GM23248 (cell line): Measurements from ENCODE around the gene DDOST. TPM values are rescaled to one million over a fixed set of nuclear protein-coding genes. Genes with fewer than 3 reads are reported as not detected.

Experiments
- DNase-seq: peaks from one replicate; pipeline ENCODE4 v3.0.0-alpha.2; 2015
- H2AFZ ChIP-seq: fragments of 200-600 bp; sonication (generic); 2 replicates; pipeline ENCODE4 v1.6.1; 2016; ENCODE audit warnings: antibody characterized with exemption
- H3F3A ChIP-seq: fragments of 200-600 bp; sonication (generic); 2 replicates; pipeline ENCODE4 v1.6.1; 2016; ENCODE audit warnings: mild to moderate bottlenecking, antibody characterized with exemption, mixed run types; ENCODE audit not compliant: insufficient read depth
- H3K27ac ChIP-seq: fragments of 200-600 bp; sonication (generic); 2 replicates; pipeline ENCODE4 v1.5.1; 2016; ENCODE audit warnings: mild to moderate bottlenecking
- H3K27me3 ChIP-seq: fragments of 200-600 bp; sonication (generic); replicated peaks from 2 replicates; pipeline ENCODE4 v1.6.1; 2016; ENCODE audit warnings: mild to moderate bottlenecking; ENCODE audit not compliant: insufficient read depth
- H3K36me3 ChIP-seq: fragments of 200-600 bp; sonication (generic); 2 replicates; pipeline ENCODE4 v1.6.1; 2016; ENCODE audit warnings: low read depth, mild to moderate bottlenecking
- H3K4me1 ChIP-seq: fragments of 200-600 bp; sonication (generic); 2 replicates; pipeline ENCODE4 v1.6.1; 2016; ENCODE audit warnings: mild to moderate bottlenecking; ENCODE audit not compliant: insufficient read depth
- H3K4me2 ChIP-seq: fragments of 200-600 bp; sonication (generic); one replicate; pipeline ENCODE4 v1.6.1; 2016; ENCODE audit warnings: mild to moderate bottlenecking; ENCODE audit not compliant: unreplicated experiment
- H3K4me3 ChIP-seq: fragments of 200-600 bp; sonication (generic); 2 replicates; pipeline ENCODE4 v1.5.1; 2016; ENCODE audit warnings: mild to moderate bottlenecking
- H3K79me2 ChIP-seq: fragments of 200-600 bp; sonication (generic); 2 replicates; pipeline ENCODE4 v1.6.1; 2016; ENCODE audit warnings: mild to moderate bottlenecking; ENCODE audit not compliant: insufficient read depth
- H3K9ac ChIP-seq: fragments of 200-600 bp; sonication (generic); 2 replicates; pipeline ENCODE4 v1.6.1; 2016; ENCODE audit warnings: mild to moderate bottlenecking
- H3K9me2 ChIP-seq: fragments of 200-600 bp; sonication (generic); 2 replicates; pipeline ENCODE4 v1.6.1; 2016; ENCODE audit warnings: mixed run types, mild to moderate bottlenecking, moderate library complexity; ENCODE audit not compliant: insufficient read depth
- H3K9me3 ChIP-seq: fragments of 200-600 bp; sonication (generic); one replicate; pipeline ENCODE4 v1.6.1; 2017; ENCODE audit warnings: low read depth
- H4K20me1 ChIP-seq: fragments of 200-600 bp; sonication (generic); 2 replicates; pipeline ENCODE4 v1.6.0; 2016; ENCODE audit not compliant: insufficient read depth
- EZH2 ChIP-seq: fragments of 200-600 bp; sonication (generic); IDR thresholded peaks from 2 replicates; pipeline ENCODE4 v1.6.1; 2018; ENCODE audit warnings: antibody characterized with exemption, mild to moderate bottlenecking; ENCODE audit not compliant: insufficient read depth, poor library complexity, severe bottlenecking
- EZH2phosphoT487 ChIP-seq: fragments of 200-600 bp; sonication (generic); IDR thresholded peaks from 2 replicates; pipeline ENCODE4 v1.6.1; 2018; ENCODE audit warnings: antibody characterized with exemption, moderate library complexity, mild to moderate bottlenecking, low read depth; ENCODE audit not compliant: insufficient read depth
- WGBS, 2 experiments: methylation state at CpG; one replicate each; pipeline ENCODE4 v1.1.6; 2015 to 2017; ENCODE audit warnings: low lambda C conversion rate in 2 of 2, low coverage in 1 of 2; ENCODE audit errors: missing lambda C conversion rate in 2 of 2; 5-methylcytosine and 5-hydroxymethylcytosine counted together
- in situ Hi-C: fragments of 300-500 bp; cut with MboI; formaldehyde crosslinking; loops from 2 replicates; pipeline ENCODE4 v1.15.0; 2020
- polyA plus RNA-seq: library from polyadenylated mRNA; unstranded; fragments of >200 nt; fragmentation: Nextera tagmentation; extraction: Ambion mirVana; gene quantifications from 2 replicates; pipeline ENCODE4 v1.2.1, GENCODE V29; 2016
- total RNA-seq: library from RNA; depleted of rRNA; stranded (reverse); fragments of >200 nt; shearing (Covaris generic); gene quantifications from 2 replicates; pipeline ENCODE4 v1.2.3, GENCODE V29; 2014

DDOST gene
- total and polyA plus RNA-seq, 2 experiments from 2014 or later, result 348 to 356 TPM

DNA sequence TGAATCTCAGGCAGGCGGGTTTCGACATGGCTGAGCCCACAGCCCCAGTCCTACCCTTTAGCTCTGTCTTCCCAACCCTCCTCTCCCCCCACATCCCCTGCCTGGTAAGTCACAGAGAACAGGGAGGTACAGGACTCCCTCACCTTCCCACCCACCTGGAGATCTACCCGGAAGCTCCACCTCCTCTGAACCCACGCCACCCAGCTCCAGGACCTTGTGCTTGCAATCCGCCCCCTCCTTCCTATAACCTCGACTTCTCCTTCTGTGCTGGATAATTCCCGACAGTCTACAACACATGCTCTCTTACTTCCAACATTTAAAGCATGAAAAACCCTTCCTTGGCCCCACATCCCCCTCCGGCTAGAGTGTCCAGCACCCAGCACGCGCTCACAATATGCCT lies 34.3 kb upstream of the DDOST start:
- H2AFZ ChIP-seq, result no peak overlapping the region
- H3K36me3 ChIP-seq, result no peaks in the 10 kb centered on the region
- in situ Hi-C loops, result loop anchor here (10.0 kb wide), 1 partner anchor 489 kb away; no protein-coding TSS in a partner anchor

GRCh38 chr1:20693623-20694022 lies 32.5 kb upstream of the DDOST start:
- Histone ChIP-seq H3K9me2 (no peaks in the 10 kb centered on the region), H3K79me2 (no peaks in the 10 kb centered on the region), H3K9me3 (no peaks in the 10 kb centered on the region), H3K4me3 (no peak overlapping the region), H3K27me3 (no peaks in the 10 kb centered on the region), H3K9ac (no peak overlapping the region), H2AFZ (no peak overlapping the region), H3K4me2 (no peak overlapping the region), H3K27ac (no peak overlapping the region), H3K4me1 (peaks cover 16% of the 10 kb centered on the region), H3F3A (no peaks in the 10 kb centered on the region), H4K20me1 (no peaks in the 10 kb centered on the region), H3K36me3 (no peaks in the 10 kb centered on the region)
- DNase-seq, result no peak
- no peak for TF ChIP-seq EZH2phosphoT487
- TF ChIP-seq EZH2, result no peak
- in situ Hi-C loops, result loop anchor here (10.0 kb wide), 1 partner anchor 491 kb away; no protein-coding TSS in a partner anchor
- 43 to 64% methylated on average over 2 of the region's 2 CpGs for WGBS, 2 experiments

More for the DNA sequence above, 34.3 kb upstream of the DDOST start:
- Histone ChIP-seq H3K27me3 (no peaks in the 10 kb centered on the region), H3K79me2 (no peaks in the 10 kb centered on the region), H3K9me3 (no peaks in the 10 kb centered on the region), H3K9me2 (no peaks in the 10 kb centered on the region), H3K27ac (no peak overlapping the region), H3K4me2 (no peak overlapping the region), H3K4me1 (peaks cover 22% of the 10 kb centered on the region), H3F3A (no peaks in the 10 kb centered on the region), H3K4me3 (no peak overlapping the region), H4K20me1 (no peaks in the 10 kb centered on the region), H3K9ac (no peak overlapping the region)
- no peak for DNase-seq
- WGBS, 2 experiments, result 73 to 74% methylated on average over 10 of the region's 10 CpGs
- TF ChIP-seq EZH2phosphoT487, result no peak
- TF ChIP-seq EZH2, result no peak

DNA sequence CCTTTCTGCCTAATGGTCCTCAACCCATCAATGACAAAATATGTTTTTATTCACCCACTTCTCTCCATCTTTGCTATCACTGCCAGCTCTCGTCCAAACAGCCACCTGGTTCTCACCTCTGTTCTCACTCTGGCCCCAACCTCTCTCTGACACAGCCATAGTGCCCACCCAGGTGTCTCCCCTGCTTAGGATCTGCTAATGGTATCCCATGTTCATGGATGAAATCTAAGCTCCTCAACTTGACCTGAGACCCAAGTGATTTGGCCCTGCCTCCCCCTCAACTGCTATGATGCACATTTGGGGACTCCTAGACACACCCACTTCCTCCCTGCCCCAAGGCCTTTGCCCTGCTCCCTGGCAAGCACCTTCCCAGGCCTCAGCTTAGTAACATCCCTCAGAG lies 30.7 kb upstream of the DDOST start:
- Histone ChIP-seq H3K9me2 (no peaks in the 10 kb centered on the region), H3K4me1 (no peaks in the 10 kb centered on the region), H3K27me3 (no peaks in the 10 kb centered on the region), H4K20me1 (no peaks in the 10 kb centered on the region), H3K79me2 (no peaks in the 10 kb centered on the region), H3K27ac (no peak overlapping the region), H3K9ac (no peak overlapping the region), H3F3A (no peaks in the 10 kb centered on the region), H3K9me3 (no peaks in the 10 kb centered on the region), H3K36me3 (no peaks in the 10 kb centered on the region), H2AFZ (no peak overlapping the region), H3K4me3 (no peak overlapping the region), H3K4me2 (no peak overlapping the region)
- DNase-seq, result no peak
- in situ Hi-C loops, result loop anchor here (10.0 kb wide), 1 partner anchor 493 kb away; no protein-coding TSS in a partner anchor
- TF ChIP-seq EZH2 (no peak), EZH2phosphoT487 (no peak)
- WGBS, 2 experiments, result 64 to 73% methylated on average over 1 of the region's 1 CpG

DNA sequence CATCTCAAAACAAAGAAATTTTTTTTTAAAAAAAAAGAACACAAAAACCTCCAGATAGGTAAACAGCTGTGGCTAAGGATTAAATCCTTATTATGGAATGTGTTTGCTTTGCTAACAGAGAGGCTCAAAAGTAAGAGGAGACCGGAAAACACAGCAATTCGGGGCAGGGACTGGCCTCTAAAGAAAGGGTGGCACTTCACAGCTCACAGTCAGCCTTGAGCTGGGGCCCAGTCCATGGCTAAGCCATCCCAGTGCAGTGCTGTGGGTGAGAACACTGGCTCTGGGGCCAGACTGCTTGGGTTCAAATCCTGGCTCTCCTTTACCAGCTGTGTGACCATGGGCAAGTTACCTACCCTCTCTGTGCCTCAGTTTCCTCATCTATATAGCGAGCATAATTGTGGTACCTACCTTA lies 28.5 kb upstream of the DDOST start:
- Histone ChIP-seq H3F3A (no peaks in the 10 kb centered on the region), H3K9ac (no peak overlapping the region), H3K4me1 (no peaks in the 10 kb centered on the region), H3K4me2 (no peak overlapping the region), H3K9me2 (no peaks in the 10 kb centered on the region), H3K79me2 (no peaks in the 10 kb centered on the region), H2AFZ (no peak overlapping the region), H3K27ac (no peak overlapping the region), H3K9me3 (no peaks in the 10 kb centered on the region), H4K20me1 (no peaks in the 10 kb centered on the region), H3K36me3 (no peaks in the 10 kb centered on the region), H3K27me3 (no peaks in the 10 kb centered on the region), H3K4me3 (no peak overlapping the region)
- in situ Hi-C loops, result loop anchor here (10.0 kb wide), 1 partner anchor 495 kb away; no protein-coding TSS in a partner anchor
- WGBS, 2 experiments, result 84 to 86% methylated on average over 3 of the region's 3 CpGs
- no peak for TF ChIP-seq EZH2phosphoT487
- no peak for TF ChIP-seq EZH2
- DNase-seq, result no peak
